WTC11 (cell line): ENCODE measurements around the gene YPEL1. TPM values are rescaled to one million over a fixed set of nuclear protein-coding genes. Genes with fewer than 3 reads are reported as not detected.
A peak's percentile ranks its signal among the peaks of the same experiment; 100 is the strongest.

Experiments used
- ATAC-seq: fragments of 200-7000 bp; cut with Tn5 transposase; 2 replicates; pipeline ENCODE4 v1.10.0; 2021; ENCODE audit warnings: mild to moderate bottlenecking, moderate library complexity
- CTCF ChIA-PET: fragments of 300-600 bp; sonication (Branson Sonifier 250); formaldehyde crosslinking; loops from one replicate; lab custom pipeline; 2021; ENCODE audit warnings: antibody characterized with exemption; lab: Charles Lee
- POLR2A ChIA-PET: fragments of 350-600 bp; sonication (Branson Sonifier 250); formaldehyde crosslinking; loops from one replicate; lab custom pipeline; 2021; ENCODE audit warnings: antibody characterized with exemption; lab: Charles Lee
- DNase-seq: peaks from one replicate; pipeline ENCODE4 v3.0.0; 2021; ENCODE audit warnings: low spot score
- H3K27ac Mint-ChIP-seq: 2 replicates; pipeline ENCODE4 v1.8.0; 2021; ENCODE audit warnings: mixed read lengths
- H3K27me3 Mint-ChIP-seq: 2 replicates; pipeline ENCODE4 v1.8.0; 2021; ENCODE audit warnings: low read depth, mild to moderate bottlenecking, moderate library complexity, mixed read lengths
- H3K36me3 Mint-ChIP-seq: 2 replicates; pipeline ENCODE4 v1.8.0; 2021; ENCODE audit warnings: mixed read lengths
- H3K4me1 Mint-ChIP-seq: 2 replicates; pipeline ENCODE4 v1.8.0; 2022; ENCODE audit warnings: mixed read lengths
- H3K4me3 Mint-ChIP-seq: 2 replicates; pipeline ENCODE4 v1.8.0; 2021; ENCODE audit warnings: mild to moderate bottlenecking, moderate library complexity, mixed read lengths
- H3K9me3 Mint-ChIP-seq: 2 replicates; pipeline ENCODE4 v1.8.0; 2021; ENCODE audit warnings: mixed read lengths
- ARID4B ChIP-seq: sonication (generic); formaldehyde crosslinking; IDR thresholded peaks from 2 replicates; pipeline ENCODE4 v1.8.0; 2023; ENCODE audit warnings: missing genetic modification reagents, mild to moderate bottlenecking, borderline replicate concordance
- ATF2 ChIP-seq: sonication (generic); formaldehyde crosslinking; IDR thresholded peaks from 2 replicates; pipeline ENCODE4 v1.8.1; 2022; ENCODE audit warnings: low read depth, missing genetic modification reagents, borderline replicate concordance
- ERG ChIP-seq: fragments of 250-450 bp; sonication (Bioruptor Pico); IDR thresholded peaks from 2 replicates; pipeline ENCODE4 v1.8.0; 2021; ENCODE audit warnings: mild to moderate bottlenecking
- FOXK1 ChIP-seq: sonication (generic); formaldehyde crosslinking; IDR thresholded peaks from 2 replicates; pipeline ENCODE4 v1.8.0; 2022; ENCODE audit warnings: mild to moderate bottlenecking, moderate library complexity, missing genetic modification reagents
- FOXP1 ChIP-seq: sonication (generic); formaldehyde crosslinking; IDR thresholded peaks from 2 replicates; pipeline ENCODE4 v1.8.0; 2022; ENCODE audit warnings: missing genetic modification reagents, mild to moderate bottlenecking, moderate library complexity, borderline replicate concordance
- GABPB1 ChIP-seq: sonication (generic); formaldehyde crosslinking; IDR thresholded peaks from 2 replicates; pipeline ENCODE4 v1.8.1; 2023; ENCODE audit warnings: mild to moderate bottlenecking, missing genetic modification reagents
- JAZF1 ChIP-seq: fragments of 250-450 bp; sonication (Bioruptor Pico); IDR thresholded peaks from 2 replicates; pipeline ENCODE4 v1.9.0; 2021; ENCODE audit warnings: moderate library complexity, mild to moderate bottlenecking, inconsistent platforms
- MXD4 ChIP-seq: fragments of 250-450 bp; sonication (Bioruptor Pico); IDR thresholded peaks from 2 replicates; pipeline ENCODE4 v1.8.0; 2021; ENCODE audit warnings: mild to moderate bottlenecking, moderate library complexity, borderline replicate concordance
- NFE2L1 ChIP-seq: sonication (generic); formaldehyde crosslinking; IDR thresholded peaks from 2 replicates; pipeline ENCODE4 v1.8.1; 2023; ENCODE audit warnings: missing genetic modification reagents
- OVOL2 ChIP-seq: fragments of 250-450 bp; sonication (Bioruptor Pico); IDR thresholded peaks from 2 replicates; pipeline ENCODE4 v1.9.0; 2021; ENCODE audit warnings: mild to moderate bottlenecking, borderline replicate concordance
- RORB ChIP-seq: fragments of 250-450 bp; sonication (Bioruptor Pico); IDR thresholded peaks from 2 replicates; pipeline ENCODE4 v1.9.0; 2021; ENCODE audit warnings: mild to moderate bottlenecking
- SMAD3 ChIP-seq: sonication (generic); formaldehyde crosslinking; IDR thresholded peaks from 2 replicates; pipeline ENCODE4 v1.8.0; 2022; ENCODE audit warnings: missing genetic modification reagents, mild to moderate bottlenecking, borderline replicate concordance
- TEAD1 ChIP-seq: sonication (generic); formaldehyde crosslinking; IDR thresholded peaks from 2 replicates; pipeline ENCODE4 v1.8.0; 2022; ENCODE audit warnings: mild to moderate bottlenecking, missing genetic modification reagents
- TEAD4 ChIP-seq: sonication (generic); formaldehyde crosslinking; IDR thresholded peaks from 2 replicates; pipeline ENCODE4 v1.8.0; 2022; ENCODE audit warnings: mild to moderate bottlenecking, missing genetic modification reagents
- TP53 ChIP-seq: sonication (generic); formaldehyde crosslinking; IDR thresholded peaks from 2 replicates; pipeline ENCODE4 v1.8.1; 2023; ENCODE audit warnings: mild to moderate bottlenecking, missing genetic modification reagents
- USF2 ChIP-seq: sonication (generic); formaldehyde crosslinking; IDR thresholded peaks from 2 replicates; pipeline ENCODE4 v1.8.1; 2023; ENCODE audit warnings: mild to moderate bottlenecking, missing genetic modification reagents, moderate library complexity
- ZNF423 ChIP-seq: fragments of 250-450 bp; sonication (Bioruptor Pico); IDR thresholded peaks from 2 replicates; pipeline ENCODE4 v2.1.2; 2022; ENCODE audit warnings: mild to moderate bottlenecking, moderate library complexity
- ZNF671 ChIP-seq: fragments of 250-450 bp; sonication (Bioruptor Pico); IDR thresholded peaks from 2 replicates; pipeline ENCODE4 v1.8.0; 2021; ENCODE audit warnings: mild to moderate bottlenecking
- total RNA-seq: library from RNA; stranded (reverse); gene quantifications from 3 replicates; pipeline ENCODE4 v1.2.3, GENCODE V29; 2021

Gene YPEL1
- total RNA-seq, 1 experiment from 2014 or later = 7.7 TPM

- TF ChIP-seq ATF2 (CRISPR knock-in tag) = no peak
- TF ChIP-seq MXD4 = no peak
- no peak for TF ChIP-seq TP53 (CRISPR knock-in tag)
- no peak for TF ChIP-seq TEAD1 (CRISPR knock-in tag)
Observed at GRCh38 chr22:21765909-21766529, 30.4 kb upstream of the YPEL1 start (continued).

GRCh38 chr22:21764038-21764804, 28.6 kb upstream of the YPEL1 start:
- no peaks in the 10 kb centered on the region for H3K9me3 Mint-ChIP-seq
- no peak for TF ChIP-seq OVOL2 (CRISPR knock-in tag)
- TF ChIP-seq ARID4B = no peak
- no peak for TF ChIP-seq NFE2L1
- no peak for TF ChIP-seq FOXK1 (CRISPR knock-in tag)
- CTCF ChIA-PET = interaction anchor here (1.0 kb wide), 1 partner anchor 174 kb away, joined by 5 read pairs; no protein-coding TSS in a partner anchor
- peak overlapping the region; percentile 25; the same call in 1 of the 2 replicates for H3K27ac Mint-ChIP-seq
- H3K27me3 Mint-ChIP-seq = no peaks in the 10 kb centered on the region
- no peaks in the 10 kb centered on the region for H3K4me1 Mint-ChIP-seq
- ATAC-seq (no peak), DNase-seq (no peak)
- POLR2A ChIA-PET = interaction anchor here (0.7 to 1.0 kb wide), 2 partner anchors 12 to 189 kb away, joined by 3 read pairs; no protein-coding TSS in a partner anchor
- H3K4me3 Mint-ChIP-seq = no peak overlapping the region
- peaks cover 67% of the 10 kb centered on the region for H3K36me3 Mint-ChIP-seq

GRCh38 chr22:21762712-21763581, 27.4 kb upstream of the YPEL1 start:
- DNase-seq (no peak), ATAC-seq (no peak)
- Mint-ChIP-seq H3K36me3 (peaks cover 65% of the 10 kb centered on the region), H3K27me3 (no peaks in the 10 kb centered on the region), H3K27ac (no peak overlapping the region), H3K4me1 (no peaks in the 10 kb centered on the region), H3K4me3 (no peak overlapping the region), H3K9me3 (no peaks in the 10 kb centered on the region)
- POLR2A ChIA-PET = no interaction called here
- TF ChIP-seq ERG (CRISPR knock-in tag) (no peak), TEAD4 (no peak), GABPB1 (CRISPR knock-in tag) (no peak), RORB (CRISPR knock-in tag) (no peak), OVOL2 (CRISPR knock-in tag) (no peak), FOXP1 (CRISPR knock-in tag) (no peak), USF2 (no peak), ZNF423 (CRISPR knock-in tag) (no peak), ZNF671 (CRISPR knock-in tag) (no peak), JAZF1 (no peak), SMAD3 (CRISPR knock-in tag) (no peak)
- CTCF ChIA-PET = interaction anchor here (0.6 kb wide), 1 partner anchor 826 kb away, joined by 3 read pairs; no protein-coding TSS in a partner anchor
